A549 (cell line): ENCODE results near the gene UQCC3. TPM values are rescaled to one million over a fixed set of nuclear protein-coding genes. Genes with fewer than 3 reads are reported as not detected.

Source experiments
- ATAC-seq, 2 experiments: fragments of 200-7000 bp in 1 of 2; fragments of >200 bp in 1 of 2; cut with Nextera tagmentation in 1 of 2; cut with Tn5 transposase in 1 of 2; 3 replicates each; pipeline versions ENCODE4 v1.8.0 to v1.9.1; 2018 to 2020; ENCODE audit warnings: mild to moderate bottlenecking in 1 of 2, moderate library complexity in 1 of 2
- CTCF ChIA-PET: fragments of 300-600 bp; sonication (Branson Sonifier 250); formaldehyde crosslinking; extraction: SDS; loops from one replicate; lab custom pipeline; 2021; ENCODE audit warnings: antibody characterized with exemption, inconsistent platforms; lab: Yijun Ruan, JAX
- POLR2A ChIA-PET: fragments of 350-600 bp; formaldehyde crosslinking; extraction: SDS; loops from one replicate; lab custom pipeline; 2021; ENCODE audit warnings: antibody characterized with exemption, inconsistent platforms; lab: Yijun Ruan, JAX
- DNase-seq, 2 experiments: peaks; one replicate each; pipeline versions ENCODE4 v3.0.0 to v3.0.0-alpha.2; 2011 to 2016; ENCODE audit warnings: low read depth in 1 of 2, low spot score in 1 of 2
- FAIRE-seq: peaks from 2 replicates; lab custom pipeline; 2011; peaks lifted over from hg19 to GRCh38; lab: Jason Lieb, UNC
- H3K27ac ChIP-seq, 2 experiments: fragments of >200 bp; sonication (Bioruptor Twin); formaldehyde crosslinking; 3 replicates each; pipeline ENCODE4 v1.5.1; 2016 to 2017
- H3K4me1 ChIP-seq: fragments of >200 bp; sonication (Bioruptor Twin); formaldehyde crosslinking; 3 replicates; pipeline ENCODE4 v1.6.1; 2016
- H3K4me2 ChIP-seq: fragments of >200 bp; sonication (Bioruptor Twin); formaldehyde crosslinking; 3 replicates; pipeline ENCODE4 v1.6.1; 2016
- H3K4me3 ChIP-seq: fragments of >200 bp; sonication (Bioruptor Twin); formaldehyde crosslinking; 3 replicates; pipeline ENCODE4 v1.5.1; 2016
- H3K9me3 ChIP-seq: fragments of >200 bp; sonication (Bioruptor Twin); formaldehyde crosslinking; 3 replicates; pipeline ENCODE4 v1.6.1; 2016
- CBX2 ChIP-seq: fragments of 200-600 bp; sonication (generic); IDR thresholded peaks from 2 replicates; pipeline ENCODE4 v1.6.1; 2016; ENCODE audit warnings: low read depth, mild to moderate bottlenecking, borderline replicate concordance
- CEBPB ChIP-seq, 2 experiments: fragments of >200 bp in 1 of 2; sonication (Bioruptor Twin) in 1 of 2; formaldehyde crosslinking in 1 of 2; IDR thresholded peaks; 2 replicates each; pipeline ENCODE4 v1.6.1; 2012 to 2016
- CHD4 ChIP-seq: fragments of 200-600 bp; sonication (generic); IDR thresholded peaks from 2 replicates; pipeline ENCODE4 v1.6.1; 2016; ENCODE audit warnings: antibody characterized with exemption, mild to moderate bottlenecking, borderline replicate concordance
- EHF ChIP-seq: fragments of 250-450 bp; sonication (Bioruptor Pico); IDR thresholded peaks from 2 replicates; pipeline ENCODE4 v1.5.0; 2020; ENCODE audit warnings: mild to moderate bottlenecking
- EHMT2 ChIP-seq: fragments of 200-600 bp; sonication (generic); IDR thresholded peaks from 2 replicates; pipeline ENCODE4 v1.6.1; 2016; ENCODE audit warnings: antibody characterized with exemption, low read depth, mild to moderate bottlenecking, moderate library complexity
- ESRRA ChIP-seq: fragments of 150-350 bp; IDR thresholded peaks from 2 replicates; pipeline ENCODE4 v1.6.1; 2014; ENCODE audit warnings: mild to moderate bottlenecking, low read length, borderline replicate concordance
- FOSB ChIP-seq: fragments of 250-450 bp; sonication (Bioruptor Pico); IDR thresholded peaks from 2 replicates; pipeline ENCODE4 v1.5.0; 2020; ENCODE audit warnings: mild to moderate bottlenecking, moderate library complexity
- FOSL2 ChIP-seq, 2 experiments: fragments of 450-650 bp in 1 of 2; fragments of >200 bp in 1 of 2; sonication (Bioruptor Twin) in 1 of 2; formaldehyde crosslinking; IDR thresholded peaks; 2 replicates each; pipeline versions ENCODE4 v1.5.0 to v1.6.1; 2016 to 2020; ENCODE audit warnings: mild to moderate bottlenecking in 1 of 2, moderate library complexity in 1 of 2
- FOXS1 ChIP-seq: fragments of 250-450 bp; sonication (Bioruptor Pico); IDR thresholded peaks from 2 replicates; pipeline ENCODE4 v1.5.0; 2020; ENCODE audit warnings: mild to moderate bottlenecking, moderate library complexity
- GATA3 ChIP-seq: IDR thresholded peaks from 2 replicates; pipeline ENCODE4 v1.6.1; 2012; ENCODE audit warnings: borderline replicate concordance
- HDAC2 ChIP-seq: fragments of 200-600 bp; sonication (generic); IDR thresholded peaks from 2 replicates; pipeline ENCODE4 v1.6.1; 2016
- HMGXB4 ChIP-seq: fragments of 250-450 bp; sonication (Bioruptor Pico); IDR thresholded peaks from 2 replicates; pipeline ENCODE4 v1.5.0; 2021; ENCODE audit warnings: mild to moderate bottlenecking, moderate library complexity, borderline replicate concordance
- KDM1A ChIP-seq: fragments of 200-600 bp; sonication (generic); IDR thresholded peaks from 2 replicates; pipeline ENCODE4 v1.6.1; 2016; ENCODE audit warnings: low read depth, mild to moderate bottlenecking
- MAFK ChIP-seq: fragments of 450-650 bp; IDR thresholded peaks from 2 replicates; pipeline ENCODE4 v1.6.1; 2014; ENCODE audit not compliant: partially characterized antibody
- PHF8 ChIP-seq: fragments of 200-600 bp; sonication (generic); IDR thresholded peaks from 2 replicates; pipeline ENCODE4 v1.6.1; 2016; ENCODE audit warnings: low read depth, mild to moderate bottlenecking, antibody characterized with exemption, moderate library complexity, borderline replicate concordance
- RARB ChIP-seq: fragments of 250-450 bp; sonication (Bioruptor Pico); IDR thresholded peaks from 2 replicates; pipeline ENCODE4 v1.8.0; 2021; ENCODE audit warnings: mild to moderate bottlenecking, moderate library complexity
- RCOR1 ChIP-seq: fragments of 150-350 bp; IDR thresholded peaks from 2 replicates; pipeline ENCODE4 v1.6.1; 2014; ENCODE audit warnings: antibody characterized with exemption, low read length, low read depth
- SREBF2 ChIP-seq: fragments of 450-650 bp; IDR thresholded peaks from 2 replicates; pipeline ENCODE4 v1.6.1; 2014; ENCODE audit warnings: mild to moderate bottlenecking, moderate library complexity
- TFCP2L1 ChIP-seq: fragments of 250-450 bp; sonication (Bioruptor Pico); IDR thresholded peaks from 2 replicates; pipeline ENCODE4 v1.5.0; 2021; ENCODE audit warnings: mild to moderate bottlenecking
- ZFP36 ChIP-seq: fragments of 450-650 bp; IDR thresholded peaks from 2 replicates; pipeline ENCODE4 v1.6.1; 2014; ENCODE audit warnings: borderline replicate concordance; ENCODE audit not compliant: partially characterized antibody
- ZSCAN20 ChIP-seq: fragments of 250-450 bp; sonication (Bioruptor Pico); IDR thresholded peaks from 2 replicates; pipeline ENCODE4 v1.8.0; 2022; ENCODE audit warnings: mild to moderate bottlenecking, moderate library complexity
- WGBS: methylation state at CpG from one replicate; pipeline ENCODE4 v1.1.6; 2017; ENCODE audit errors: missing lambda C conversion rate; 5-methylcytosine and 5-hydroxymethylcytosine counted together
- polyA plus RNA-seq, 4 experiments: library from polyadenylated mRNA; depleted of rRNA in 3 of 4; stranded (reverse); fragments of >200 nt; fragmentation: RNase III in 1 of 4; extraction: RNeasy Plus Mini Kit Qiagen cat#74134 plus additional on column Dnase treatment in 1 of 4; gene quantifications; 2 replicates in 3 of 4; 3 replicates in 1 of 4; pipeline ENCODE4 v1.2.3, GENCODE V29; 2011 to 2017
- TF ChIP-seq, protein P1 (sequence below): IDR thresholded peaks from 2 replicates; pipeline ENCODE4 v1.6.1; 2012

The UQCC3 gene
- polyA plus RNA-seq, 2 of the 4 experiments (the other 2 are of a cell fraction) = 20.2 to 27.8 TPM

DNA sequence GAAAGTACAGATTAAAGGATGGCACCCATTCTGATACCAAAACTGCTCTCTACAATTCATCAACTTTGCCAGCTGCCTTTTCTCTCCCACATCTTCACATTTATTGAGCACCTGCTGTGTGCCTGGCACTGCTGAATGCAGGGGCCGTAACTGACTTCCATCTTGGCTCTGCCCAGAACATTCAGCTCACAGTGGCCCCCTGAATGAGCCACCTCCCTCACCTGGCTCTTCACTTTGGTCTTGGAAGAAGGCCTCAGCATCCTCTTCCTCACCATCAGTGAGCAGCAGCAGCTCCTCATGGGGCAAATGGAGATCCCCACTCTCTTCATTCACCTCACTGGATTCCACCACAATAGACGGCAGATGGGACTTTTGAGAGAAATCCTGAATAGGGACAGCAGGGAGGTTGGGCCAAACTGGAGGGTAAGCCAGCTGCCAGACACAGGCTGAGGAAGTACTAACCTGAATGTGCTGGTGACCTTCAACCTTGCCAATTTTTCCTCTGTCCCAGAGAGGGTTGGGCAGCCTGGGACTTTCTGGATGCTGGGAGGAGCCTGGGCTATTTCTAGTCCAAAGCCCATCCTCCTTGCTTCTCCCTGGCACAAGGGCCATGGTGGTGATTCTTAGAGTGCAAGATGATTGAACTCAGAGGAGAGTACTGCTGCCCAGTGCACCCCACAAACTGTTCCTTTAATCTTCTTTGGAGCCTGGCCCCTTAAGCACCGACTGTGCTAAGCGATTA lies 1.9 kb upstream of the UQCC3 start:
- FAIRE-seq (no peak), ATAC-seq (peak in 1 of 2 experiments; percentile 5; a peak in 2 of 6 replicates), DNase-seq (peak in 1 of 2 experiments; percentile 56)
- Histone ChIP-seq H3K27ac (peak overlapping the region in 1 of 2 experiments; percentile 11; a peak in 2 of 6 replicates), H3K4me3 (no peak overlapping the region), H3K4me2 (peak overlapping the region; percentile 64; the same call in 2 of the 3 replicates), H3K4me1 (peaks cover 36% of the 10 kb centered on the region), H3K9me3 (no peaks in the 10 kb centered on the region)
- 77% methylated on average over 4 of the region's 4 CpGs for WGBS
- TF ChIP-seq ZSCAN20 (CRISPR knock-in tag) (no peak), MAFK (no peak), RARB (CRISPR knock-in tag) (no peak), GATA3 (no peak), CBX2 (no peak), EHMT2 (no peak), FOSB (CRISPR knock-in tag) (no peak), SREBF2 (no peak), KDM1A (no peak), HDAC2 (no peak), CEBPB (IDR thresholded peaks at IDR 0.05) (no peak), HMGXB4 (no peak), ESRRA (no peak), FOXS1 (CRISPR knock-in tag) (no peak), EHF (no peak)
- TF ChIP-seq, protein P1, sequence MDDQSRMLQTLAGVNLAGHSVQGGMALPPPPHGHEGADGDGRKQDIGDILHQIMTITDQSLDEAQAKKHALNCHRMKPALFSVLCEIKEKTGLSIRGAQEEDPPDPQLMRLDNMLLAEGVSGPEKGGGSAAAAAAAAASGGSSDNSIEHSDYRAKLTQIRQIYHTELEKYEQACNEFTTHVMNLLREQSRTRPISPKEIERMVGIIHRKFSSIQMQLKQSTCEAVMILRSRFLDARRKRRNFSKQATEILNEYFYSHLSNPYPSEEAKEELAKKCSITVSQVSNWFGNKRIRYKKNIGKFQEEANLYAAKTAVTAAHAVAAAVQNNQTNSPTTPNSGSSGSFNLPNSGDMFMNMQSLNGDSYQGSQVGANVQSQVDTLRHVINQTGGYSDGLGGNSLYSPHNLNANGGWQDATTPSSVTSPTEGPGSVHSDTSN = no peak
- CTCF ChIA-PET = interaction anchor here (0.8 to 9.0 kb wide), 7 partner anchors 11 to 275 kb away, joined by 3 to 72 read pairs (median 3); partner anchors contain the start of genes HNRNPUL2 and LRRN4CL
- POLR2A ChIA-PET = interaction anchor here (0.7 to 3.3 kb wide), 4 partner anchors 16 to 58 kb away, joined by 3 to 34 read pairs (median 4); partner anchors contain the start of genes HNRNPUL2, INTS5 and TTC9C

DNA sequence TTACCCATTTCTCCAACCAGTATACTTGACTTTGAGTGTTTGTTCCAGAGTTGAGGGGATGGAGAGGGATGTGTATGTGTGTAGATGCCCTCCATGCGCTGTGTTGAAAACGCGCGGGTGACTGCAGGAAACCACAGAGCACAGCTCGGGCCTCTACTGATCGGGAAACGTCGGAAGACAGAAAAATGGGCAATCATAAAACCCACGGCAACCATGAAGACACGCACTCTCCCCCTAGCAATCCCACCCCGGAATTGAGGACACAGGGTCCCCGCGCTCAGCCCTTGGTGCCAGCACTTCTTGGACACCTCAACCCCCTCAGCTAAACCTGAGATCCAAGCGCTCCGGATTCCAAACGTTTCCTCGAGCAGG lies 251 bp upstream of the UQCC3 start:
- ATAC-seq (peak; percentile 43 to 55), DNase-seq (no peak), FAIRE-seq (no peak)
- POLR2A ChIA-PET = interaction anchor here (0.8 to 3.3 kb wide), 15 partner anchors 9 to 210 kb away, joined by 3 to 34 read pairs (median 7); partner anchors contain the start of genes B3GAT3, EEF1G, GANAB and HNRNPUL2
- Histone ChIP-seq H3K27ac (peak overlapping the region; percentile 97 to 98), H3K4me3 (peak overlapping the region; percentile 90), H3K4me1 (peaks cover 36% of the 10 kb centered on the region), H3K4me2 (peak overlapping the region; percentile 64), H3K9me3 (no peaks in the 10 kb centered on the region)
- 2% methylated on average over 13 of the region's 17 CpGs for WGBS
- TF ChIP-seq, protein P1 = 0 out of 2 replicates have a peak, but pooled peaks have one; percentile 6
- TF ChIP-seq FOXS1 (CRISPR knock-in tag) (no peak), PHF8 (peak; percentile 18; the same call in 1 of the 2 replicates)
- CTCF ChIA-PET = interaction anchor here (1.1 to 9.0 kb wide), 7 partner anchors 10 to 96 kb away, joined by 3 to 72 read pairs (median 5); partner anchors contain the start of genes BSCL2, EML3, GNG3 and LRRN4CL

DNA sequence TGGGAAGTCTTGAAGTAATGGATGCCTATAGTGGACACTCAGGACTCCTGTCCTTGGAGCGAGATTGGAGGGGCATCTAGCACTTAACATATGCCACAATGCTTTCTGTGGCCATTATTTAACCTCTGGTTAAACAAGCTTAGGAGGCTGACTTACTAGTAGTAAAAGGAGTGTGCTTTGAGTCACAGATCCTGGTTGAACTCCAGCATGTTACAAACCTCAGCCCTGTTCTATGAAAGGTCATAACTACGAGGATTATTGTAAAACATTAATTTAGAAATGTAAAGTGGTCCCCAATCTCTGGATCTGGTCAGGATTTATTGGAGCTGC lies 1.7 kb downstream of the UQCC3 start:
- Histone ChIP-seq H3K4me3 (no peak overlapping the region), H3K4me2 (peak overlapping the region; percentile 64), H3K4me1 (peaks cover 31% of the 10 kb centered on the region)
- POLR2A ChIA-PET = interaction anchor here (0.6 to 2.8 kb wide), 3 partner anchors 8 to 81 kb away, joined by 3 to 36 read pairs (median 4); partner anchors contain the start of genes C11orf98, CSKMT, LRRN4CL and TUT1
- 50% methylated on average over 2 of the region's 2 CpGs for WGBS
- CTCF ChIA-PET = interaction anchor here (1.1 to 9.0 kb wide), 5 partner anchors 8 to 114 kb away, joined by 3 to 72 read pairs (median 7); partner anchors contain the start of genes BSCL2, C11orf98, GNG3 and LRRN4CL
- DNase-seq (no peak), ATAC-seq (no peak)
- no peak for TF ChIP-seq MAFK
- no peak for TF ChIP-seq TFCP2L1 (CRISPR knock-in tag)
- TF ChIP-seq FOSL2 (IDR thresholded peaks at IDR 0.05) = no peak
- no peak for TF ChIP-seq FOSL2 (CRISPR knock-in tag; IDR thresholded peaks at IDR 0.05)
- TF ChIP-seq CHD4 = no peak
- TF ChIP-seq RCOR1 = no peak
- no peak for TF ChIP-seq HDAC2
- no peak for TF ChIP-seq ZFP36
- TF ChIP-seq, all 56 proteins: peak for 0
- peak overlapping the region in 1 of 2 experiments; percentile 98; a peak in 4 of 6 replicates for H3K27ac ChIP-seq
- no peak for FAIRE-seq
- H3K9me3 ChIP-seq = no peaks in the 10 kb centered on the region
